Pons (tissue), 1 donor: ENCODE results near the gene MACROD1.

ENCODE experiments used
- DNase-seq: peaks from one replicate; pipeline ENCODE4 v3.0.0-alpha.2; 2016; ENCODE audit warnings: low spot score

MACROD1 gene

DNA sequence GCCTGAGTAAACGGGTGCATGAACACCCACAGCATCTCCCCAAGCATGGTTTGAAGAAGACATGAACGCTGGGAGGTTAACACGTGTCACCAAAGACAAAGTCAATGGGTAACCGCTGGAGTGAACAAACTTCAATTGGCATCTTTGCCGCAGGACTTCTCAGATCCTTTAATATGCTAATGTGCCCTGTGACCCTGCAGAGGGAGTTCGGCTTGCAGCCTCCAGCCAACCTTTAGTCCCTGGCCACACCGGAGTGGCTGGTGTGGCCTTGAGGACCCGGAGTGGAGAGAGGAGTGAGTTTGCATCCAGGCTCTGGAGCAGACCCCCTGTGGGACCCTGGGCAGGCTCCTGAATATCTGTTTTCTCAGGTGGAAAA lies 73.2 kb downstream of the MACROD1 start:
- no peak for DNase-seq

DNA sequence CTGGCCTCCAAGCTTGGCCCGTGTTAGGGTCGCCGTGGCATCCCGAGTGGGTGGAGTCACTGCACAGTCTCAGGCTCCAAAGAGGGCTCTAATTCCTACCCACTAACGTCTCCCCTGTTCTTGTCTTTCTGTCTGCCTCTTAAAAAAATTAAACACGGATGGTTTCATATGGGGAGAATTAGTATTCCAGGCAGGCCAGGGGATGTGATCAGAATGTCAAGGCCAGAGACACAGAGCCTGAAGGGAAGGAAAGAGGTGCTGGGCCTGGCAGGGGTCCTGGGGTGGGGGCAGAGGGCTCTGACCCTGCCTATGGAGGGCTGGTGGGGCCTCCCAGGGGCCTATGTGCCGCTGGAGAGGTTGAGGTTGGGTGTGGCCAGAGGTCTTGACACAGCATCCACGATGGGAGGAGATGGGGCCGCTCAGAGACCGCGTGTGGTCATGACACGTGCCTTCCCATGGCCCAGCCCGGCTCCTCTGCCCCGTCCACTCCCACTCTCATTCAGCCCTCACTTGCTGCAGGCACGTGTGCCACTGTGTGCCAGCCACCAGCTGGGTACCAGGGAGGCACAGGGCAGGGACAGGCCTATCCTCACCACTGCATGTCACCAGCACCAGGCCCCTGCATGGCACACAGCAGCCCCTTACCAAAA lies 73.7 kb downstream of the MACROD1 start:
- peak; percentile 89 for DNase-seq

DNA sequence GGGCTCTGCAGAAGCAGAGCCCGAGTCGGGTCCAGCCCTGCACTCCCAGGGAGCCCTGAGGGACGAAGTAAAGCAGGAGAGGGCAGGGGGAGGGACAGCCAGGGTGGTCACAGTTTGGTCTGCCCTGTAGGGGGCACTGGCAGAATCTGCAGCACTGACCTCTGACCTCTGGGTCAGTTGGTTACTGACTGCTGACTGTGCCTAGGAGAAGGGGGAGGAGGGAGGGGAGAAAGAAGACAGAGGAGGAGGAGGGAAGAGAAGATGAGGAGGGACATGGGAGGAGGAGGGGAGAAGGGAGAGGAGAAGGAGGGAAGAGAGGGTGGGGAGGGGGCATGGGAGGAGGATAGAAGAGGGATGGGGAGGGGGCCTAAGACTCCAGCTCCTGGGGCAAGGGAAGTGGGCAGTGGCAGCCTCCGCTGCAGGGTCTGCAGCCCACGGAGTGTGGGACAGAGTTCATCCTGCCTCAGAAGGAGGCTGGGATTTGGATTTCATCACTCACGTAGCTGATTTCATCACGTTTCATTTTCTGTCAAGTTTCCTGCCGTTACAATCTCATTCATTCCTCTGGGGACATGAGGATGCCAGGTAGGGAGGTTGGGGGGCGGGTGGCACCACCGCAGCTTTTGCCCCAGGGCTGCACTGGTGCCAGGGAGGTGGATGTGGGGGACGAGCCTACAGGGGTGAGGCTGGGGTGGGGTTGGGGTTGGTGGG lies 75.0 kb downstream of the MACROD1 start:
- no peak for DNase-seq

DNA sequence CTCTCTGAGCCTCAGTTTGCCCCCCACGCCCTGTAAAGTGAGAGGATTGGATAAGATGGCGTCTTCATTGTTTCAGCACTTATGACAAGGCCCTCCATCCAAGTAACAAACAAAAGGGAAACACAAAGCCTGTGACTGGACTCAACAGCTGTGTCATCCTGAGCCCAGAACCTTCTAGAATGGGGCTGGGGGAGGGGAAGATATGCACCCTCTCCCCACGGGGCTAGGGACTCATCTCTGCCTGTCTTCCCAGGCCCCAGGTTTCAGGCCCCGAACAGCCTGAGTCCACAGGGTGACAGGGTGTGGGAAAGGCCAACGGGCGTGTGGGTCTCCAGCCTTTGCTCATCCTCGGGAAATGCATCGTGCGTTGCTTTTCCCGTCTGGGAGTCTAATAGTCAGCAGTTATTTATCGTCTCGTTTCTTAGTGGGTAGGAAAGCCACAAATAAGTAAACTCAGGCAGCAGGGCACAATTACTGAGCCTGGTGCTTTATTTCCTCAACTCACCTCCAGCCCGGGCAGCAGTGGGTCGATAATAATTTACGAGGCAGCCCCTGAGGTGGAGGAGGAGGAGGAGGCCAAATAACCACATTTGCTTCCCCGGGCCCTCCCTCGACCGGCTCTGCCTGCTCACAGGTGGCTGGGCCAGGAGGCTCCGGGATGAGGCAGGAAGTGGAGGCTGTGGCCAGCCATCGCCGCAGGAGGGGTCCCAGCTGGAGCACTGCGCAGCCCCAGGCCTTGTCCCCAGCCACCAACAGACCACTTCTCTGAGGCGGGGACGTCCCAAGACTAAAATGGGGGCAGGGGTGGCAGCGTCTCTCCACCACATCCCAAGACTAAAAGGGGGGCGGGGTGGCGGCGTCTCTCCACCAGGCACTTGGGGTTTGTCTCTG lies 75.8 kb downstream of the MACROD1 start:
- peak; percentile 56 for DNase-seq

DNA sequence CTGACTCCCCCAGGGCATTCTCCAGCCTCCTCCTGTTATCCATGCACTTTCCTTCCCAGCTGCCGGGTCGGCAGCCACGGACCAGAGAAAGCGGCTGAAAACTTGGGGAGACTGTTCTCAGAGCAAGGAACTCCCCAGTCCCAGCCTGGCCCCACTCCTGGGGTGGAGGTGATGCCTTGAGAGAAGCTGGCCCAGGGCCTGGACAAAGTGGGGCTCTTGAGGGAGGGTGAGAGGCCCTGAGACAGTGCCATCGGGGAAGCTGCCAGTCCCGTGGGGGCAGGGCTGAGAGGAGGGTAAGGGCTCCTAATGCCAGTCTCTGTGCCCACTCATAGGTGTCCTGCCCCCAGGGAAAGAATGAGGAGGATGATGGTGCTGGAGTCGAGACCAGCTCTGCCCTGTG lies 76.4 kb downstream of the MACROD1 start:
- no peak for DNase-seq

DNA sequence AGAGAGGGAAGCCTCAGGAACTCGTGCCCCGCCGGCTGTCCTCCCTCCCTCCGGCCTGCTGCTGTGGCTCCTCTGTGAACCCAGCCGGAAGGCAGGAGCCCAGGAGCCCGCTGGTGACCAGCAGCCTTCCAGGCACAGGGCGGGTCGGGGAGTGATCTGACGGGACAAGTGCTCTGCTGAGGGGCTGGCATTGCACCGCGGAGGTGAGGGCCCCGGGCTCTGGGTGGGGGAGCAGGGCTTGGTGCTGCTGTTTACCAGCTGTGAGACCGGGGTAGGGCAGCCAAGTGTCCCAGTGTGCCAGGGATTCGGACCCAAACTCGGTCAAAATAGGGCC lies 76.9 kb downstream of the MACROD1 start:
- DNase-seq: no peak

DNA sequence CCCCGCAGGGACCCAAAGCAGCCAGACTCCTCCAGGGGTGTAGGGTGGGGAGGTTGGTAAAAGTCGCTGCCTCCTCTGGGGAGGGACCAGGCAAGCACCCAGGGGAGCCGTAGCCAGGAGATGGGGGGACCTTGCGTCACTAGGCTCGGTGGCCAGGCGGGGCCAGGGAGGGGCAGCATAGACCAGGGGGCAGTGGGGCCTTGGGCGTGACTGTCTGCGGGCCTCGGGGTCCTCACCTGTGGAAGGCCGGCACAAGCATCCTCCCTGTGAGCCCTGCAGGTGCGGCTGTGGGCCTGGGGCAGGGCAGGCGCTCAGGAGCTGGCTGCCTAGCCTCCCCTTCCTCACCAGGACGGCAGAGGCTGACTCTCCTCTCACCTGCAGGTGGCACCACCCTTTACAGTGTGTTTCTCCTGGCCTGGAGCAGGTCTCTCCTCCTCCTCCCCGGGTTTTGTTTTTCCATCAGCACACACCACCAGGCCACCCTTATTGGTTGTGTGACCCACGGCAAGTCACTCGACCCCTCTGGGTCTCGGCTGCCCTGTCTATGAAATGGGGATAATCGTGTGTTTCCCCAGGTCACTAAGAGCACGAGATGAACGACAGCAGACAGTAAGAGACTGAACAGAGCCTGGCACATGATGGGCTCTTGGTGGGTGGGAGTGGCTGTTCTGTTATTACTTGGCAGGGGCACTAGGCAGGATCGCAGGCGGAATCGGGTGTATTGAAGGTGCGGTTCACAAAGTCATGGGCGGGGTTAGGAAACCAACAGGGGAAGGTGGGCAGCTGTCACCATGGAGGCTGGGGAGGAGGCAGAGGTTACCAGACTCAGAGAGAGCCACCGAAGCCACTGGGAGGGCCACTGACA lies 77.5 kb downstream of the MACROD1 start:
- DNase-seq: no peak

DNA sequence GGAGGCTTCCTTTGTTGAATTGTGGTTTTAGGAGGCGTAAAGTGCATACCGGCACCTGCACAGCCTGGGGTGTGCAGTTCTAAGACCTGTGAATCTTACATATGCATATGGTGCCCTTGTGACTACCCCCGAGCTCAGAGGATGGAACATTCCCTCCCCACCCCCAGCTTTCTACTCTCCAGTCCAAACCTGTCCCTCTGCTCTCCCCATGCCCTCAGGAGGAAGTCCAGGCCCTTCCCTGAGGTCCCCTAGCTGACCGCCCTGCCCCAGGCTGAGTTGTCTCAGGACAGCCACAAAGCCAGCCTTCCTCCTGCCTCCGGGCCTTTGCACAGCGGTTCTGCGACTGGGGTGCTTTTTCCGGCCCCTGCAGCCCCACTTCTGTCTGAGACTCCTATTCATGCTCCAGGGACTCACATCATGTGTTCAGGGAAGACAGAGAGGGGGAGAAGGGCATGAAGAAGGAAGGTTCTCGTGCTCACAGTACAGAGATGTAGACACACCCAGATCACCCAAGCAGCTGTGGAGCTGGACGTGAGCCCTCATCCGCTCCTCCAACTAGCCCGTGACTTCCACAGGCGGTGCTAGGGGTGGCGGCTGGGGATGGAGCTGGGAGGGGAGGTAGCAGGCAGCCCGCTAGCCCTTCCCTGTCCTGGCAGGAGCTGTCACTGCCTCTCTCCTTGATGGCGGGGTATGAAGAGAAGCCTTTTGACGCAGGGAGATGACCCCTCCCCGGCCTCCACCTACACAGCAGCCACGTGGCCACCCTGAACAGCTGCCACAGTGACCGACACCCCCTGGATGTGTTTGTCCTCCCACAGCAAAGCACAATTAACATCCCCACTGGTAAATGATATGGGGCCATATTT lies 79.4 kb downstream of the MACROD1 start:
- peak; percentile 80 for DNase-seq

DNA sequence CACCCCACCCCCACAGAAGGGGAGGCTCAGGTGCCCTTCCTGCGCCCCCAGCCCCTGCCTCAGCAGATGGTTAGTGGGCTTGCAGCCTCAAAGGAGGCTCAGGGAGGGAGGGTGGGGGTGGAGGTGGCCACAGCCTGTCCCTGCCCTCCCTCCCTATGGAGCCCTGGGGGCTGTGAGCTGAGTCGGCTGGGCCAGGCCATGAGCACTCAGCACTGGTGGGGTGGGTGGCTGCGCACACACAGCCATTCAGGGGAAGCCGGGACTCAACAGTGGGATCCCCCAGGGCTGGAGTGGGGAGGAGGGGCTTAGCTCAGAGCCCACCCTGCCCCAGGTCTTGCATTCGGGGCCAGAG lies 80.0 kb downstream of the MACROD1 start:
- no peak for DNase-seq

DNA sequence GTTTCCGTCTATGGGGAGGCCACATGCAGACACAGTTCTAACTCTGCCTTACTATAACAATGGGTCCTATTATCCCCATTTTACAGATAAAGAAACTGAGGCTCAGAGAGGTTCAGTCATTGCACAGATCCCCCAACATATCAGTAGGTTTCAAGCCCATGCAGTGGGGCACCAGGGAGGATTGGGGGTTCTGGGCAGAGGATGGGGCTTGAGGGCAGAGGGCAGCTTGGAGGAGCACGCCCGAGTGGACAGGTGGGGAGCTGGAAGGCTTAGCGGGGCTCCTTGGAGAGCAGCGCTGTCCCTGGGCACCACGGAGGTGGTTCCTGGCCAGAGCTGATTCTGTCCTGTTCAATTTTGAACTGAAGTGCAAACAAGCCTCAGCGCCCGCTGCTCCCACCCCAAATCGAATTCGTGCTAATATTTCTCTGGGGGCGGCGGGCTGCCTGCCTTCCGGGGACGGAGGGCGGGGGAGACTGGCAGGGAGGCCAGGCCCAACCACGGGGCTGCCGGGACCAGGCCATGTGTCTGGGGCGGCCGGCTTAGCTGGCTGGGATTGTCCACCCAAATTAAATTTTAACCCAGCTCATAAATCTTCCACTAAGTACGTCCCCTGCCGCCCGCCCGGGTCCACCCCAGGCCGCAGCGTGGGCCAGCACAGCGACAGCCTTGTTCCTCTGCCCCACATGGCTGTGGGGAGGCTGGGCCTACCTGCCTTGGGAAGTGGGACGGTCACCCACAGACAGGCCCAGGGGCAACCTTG lies 80.8 kb downstream of the MACROD1 start:
- DNase-seq: no peak

DNA sequence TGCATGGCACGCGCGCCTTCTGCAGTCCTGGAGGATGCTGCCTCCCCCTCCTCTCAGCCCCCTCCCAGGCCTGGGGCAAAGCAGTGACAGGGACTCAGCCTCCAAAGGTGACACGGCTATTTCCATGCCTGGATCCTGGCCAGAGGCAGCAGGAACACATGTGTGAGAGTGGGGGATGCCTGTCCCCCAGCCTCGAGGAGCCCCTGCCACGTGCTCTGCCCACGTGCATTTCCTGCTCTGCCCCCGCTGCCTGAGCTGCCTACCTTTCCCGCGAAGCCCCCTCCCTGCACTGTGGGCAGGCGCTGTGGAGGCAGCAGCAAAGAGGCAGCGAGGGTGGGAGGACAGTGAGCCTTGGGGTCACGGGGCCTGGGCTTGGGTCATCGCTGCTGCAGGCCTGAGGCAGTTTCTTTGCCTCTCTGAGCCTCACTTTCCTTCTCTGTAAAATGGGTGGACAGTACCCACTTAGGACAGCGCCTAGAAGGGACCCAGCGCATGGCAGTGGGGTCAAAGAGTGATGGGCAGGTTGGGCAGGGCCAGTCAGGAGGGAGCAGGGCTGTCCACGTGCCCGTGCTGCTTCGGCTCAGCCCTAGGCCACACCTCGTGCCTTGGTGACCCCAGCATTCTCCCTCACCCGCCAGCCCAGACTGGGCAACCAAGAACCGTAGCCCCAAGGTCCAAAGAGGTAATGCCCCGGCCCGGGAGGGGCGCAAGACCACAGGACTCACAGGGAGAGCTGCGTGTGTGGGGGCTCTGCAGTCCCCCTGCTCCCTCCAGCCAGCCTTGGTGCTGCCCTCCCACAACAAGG lies 81.6 kb downstream of the MACROD1 start:
- DNase-seq: no peak

DNA sequence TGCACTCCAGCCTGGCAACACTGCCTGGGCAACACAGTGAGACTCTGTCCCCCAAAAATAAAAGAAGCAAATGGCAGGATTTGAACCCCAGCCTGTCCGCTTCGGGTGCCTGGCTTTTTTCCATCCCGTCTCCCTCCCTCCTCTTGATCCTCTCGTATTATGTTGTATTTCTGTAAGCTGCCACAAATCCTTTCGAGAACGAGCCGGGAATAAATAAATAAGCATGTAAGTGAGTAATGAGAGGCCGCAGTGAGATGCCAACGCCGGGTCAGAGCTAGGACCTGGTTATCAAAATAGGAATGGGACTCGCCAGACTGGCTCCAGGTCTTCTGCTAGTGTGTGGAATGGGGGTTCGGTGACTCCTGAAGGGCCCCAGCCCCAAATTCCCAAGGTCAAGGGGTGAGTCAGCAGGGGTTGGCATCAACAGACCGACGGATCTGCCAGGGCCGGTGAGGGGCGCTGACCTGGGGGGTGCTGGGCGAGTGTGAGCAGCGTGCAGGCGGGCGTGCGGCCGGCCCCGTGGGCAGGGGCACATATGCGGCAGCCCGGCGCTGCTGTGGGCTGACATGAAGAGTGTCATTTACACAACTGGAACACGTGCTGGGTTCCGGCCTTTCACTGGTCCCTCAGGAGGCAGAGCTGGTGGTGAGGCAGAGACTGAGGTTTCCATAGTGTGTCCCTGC lies 82.4 kb downstream of the MACROD1 start:
- DNase-seq: no peak

DNA sequence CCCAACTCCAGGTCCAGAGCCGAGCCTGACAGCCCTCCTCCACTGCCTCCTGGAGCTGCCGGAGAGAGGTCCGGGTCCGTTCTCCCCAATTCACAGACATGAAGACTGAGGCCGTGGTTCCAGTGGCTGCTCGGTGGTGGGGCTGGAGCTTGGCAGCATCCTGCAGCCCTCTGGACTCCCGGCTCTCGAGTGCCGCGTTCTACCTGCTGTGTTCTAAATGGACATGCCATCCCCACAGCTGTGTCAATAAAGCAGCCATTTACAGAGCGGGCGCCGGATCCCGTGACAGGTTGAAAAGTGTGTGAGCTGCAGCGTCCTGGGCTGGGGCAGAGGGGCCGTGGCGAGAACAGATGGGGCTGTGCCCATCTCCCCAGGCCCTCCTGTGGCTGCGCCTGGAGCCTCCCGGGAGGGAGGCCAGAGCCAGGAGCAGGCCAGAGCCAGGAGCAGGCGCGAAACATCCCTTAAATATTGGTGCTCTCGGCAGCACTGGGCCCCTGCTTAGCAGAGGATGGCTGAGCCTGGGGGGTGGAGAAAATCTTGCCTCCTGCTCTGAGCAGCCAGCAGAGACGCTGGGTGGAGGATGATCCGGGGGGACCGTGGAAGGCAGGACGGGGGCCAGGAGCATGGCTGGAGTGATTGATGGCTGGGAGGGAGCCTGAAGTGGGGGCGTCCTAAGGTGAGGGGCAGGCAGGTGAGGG lies 84.0 kb downstream of the MACROD1 start:
- DNase-seq: no peak

DNA sequence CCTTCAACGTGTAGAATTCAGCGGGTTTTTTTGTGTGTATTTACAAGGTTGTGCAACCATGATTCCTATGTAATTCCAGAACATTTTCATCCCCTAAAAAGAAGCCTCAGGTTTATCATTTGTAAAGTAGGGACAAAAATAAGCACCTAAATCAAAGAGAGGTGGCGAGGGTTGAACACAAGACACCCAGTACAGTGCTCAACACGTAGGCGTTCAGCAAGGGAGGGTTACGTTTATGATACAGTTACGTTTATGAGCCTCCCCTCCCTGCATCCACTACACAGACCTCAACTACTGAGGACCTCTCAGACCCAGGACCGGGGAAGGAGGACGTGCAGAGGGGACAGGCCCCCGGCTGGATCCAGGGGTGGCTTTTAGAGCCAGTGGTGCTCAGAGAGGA lies 85.5 kb downstream of the MACROD1 start:
- no peak for DNase-seq

DNA sequence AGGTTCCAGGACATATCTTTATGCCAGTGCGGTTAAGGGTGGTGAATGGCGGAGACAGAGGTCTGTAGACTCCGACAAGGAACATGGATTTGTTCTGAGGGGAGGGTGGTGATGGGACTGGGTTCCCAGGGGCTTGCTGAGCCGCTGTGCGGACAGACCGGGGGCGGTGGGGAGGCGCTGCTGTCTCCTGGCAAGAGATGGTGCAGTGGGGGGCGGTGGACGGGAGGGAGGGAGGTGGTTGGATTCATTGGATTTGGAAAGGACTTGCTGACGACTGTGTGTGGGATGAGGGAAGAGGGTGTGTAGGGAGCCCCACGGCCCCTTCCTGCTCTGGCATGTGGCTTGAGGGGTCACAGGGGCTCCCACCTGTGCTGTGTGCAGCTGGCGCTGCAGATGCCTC lies 87.0 kb downstream of the MACROD1 start:
- no peak for DNase-seq

DNA sequence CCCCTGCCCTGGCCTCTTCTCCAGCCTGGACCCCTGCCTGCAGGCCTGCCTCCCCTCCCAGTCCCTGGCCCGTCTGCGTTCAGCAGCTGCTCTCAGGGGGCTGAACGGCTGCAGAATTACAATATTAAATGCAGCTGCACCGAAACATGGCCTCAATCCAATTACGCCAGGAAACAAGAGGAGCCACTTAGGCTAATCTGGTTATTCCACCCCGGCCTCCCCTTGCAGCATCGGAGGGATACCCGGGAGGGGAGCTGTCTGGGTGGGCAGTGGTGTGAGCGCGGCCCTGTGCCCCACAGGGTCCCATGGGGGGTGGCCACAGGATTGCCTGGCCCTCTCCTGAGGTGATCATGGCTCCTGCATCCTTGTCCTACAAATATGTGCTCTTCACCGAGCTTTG lies 87.6 kb downstream of the MACROD1 start:
- no peak for DNase-seq

DNA sequence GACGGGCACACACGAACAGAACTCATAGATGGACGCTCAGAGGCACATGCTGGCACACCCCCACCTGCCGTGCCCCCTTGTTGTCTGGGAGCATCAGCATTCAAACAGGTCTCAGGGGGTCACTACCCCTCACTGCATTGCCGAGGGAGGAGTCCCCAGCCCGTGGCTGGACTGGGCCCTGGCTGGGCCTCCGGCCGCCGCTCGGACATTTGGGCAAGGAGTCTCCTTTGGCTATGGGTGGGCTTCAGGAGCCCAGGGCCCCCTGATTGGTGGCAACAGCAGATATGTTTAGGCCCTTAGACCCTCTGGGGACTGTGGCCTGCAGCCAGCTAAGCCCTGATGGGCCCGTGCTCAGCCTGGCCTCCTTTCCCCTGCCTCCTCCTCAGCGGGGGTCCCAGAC lies 88.3 kb downstream of the MACROD1 start:
- DNase-seq: no peak

DNA sequence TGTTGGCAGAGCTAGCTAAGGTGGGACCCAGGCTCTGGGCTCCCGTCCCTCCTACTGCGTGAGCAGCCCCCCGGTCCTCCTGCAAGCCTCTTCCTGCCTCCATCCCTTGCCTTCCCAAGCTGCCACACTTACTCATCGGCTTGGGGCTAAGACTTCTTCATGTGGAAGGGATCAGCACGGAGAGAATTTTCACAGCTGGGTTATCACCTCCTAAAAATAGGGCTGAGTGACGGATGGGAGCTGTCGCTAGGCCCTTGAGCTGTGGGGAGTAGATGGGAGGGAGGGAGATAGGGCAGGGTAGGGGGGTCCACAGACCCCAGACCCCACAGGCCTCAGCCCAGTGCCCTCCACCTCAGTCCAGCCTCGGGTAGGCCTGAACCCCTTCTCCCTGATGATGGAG lies 89.2 kb downstream of the MACROD1 start:
- no peak for DNase-seq

DNA sequence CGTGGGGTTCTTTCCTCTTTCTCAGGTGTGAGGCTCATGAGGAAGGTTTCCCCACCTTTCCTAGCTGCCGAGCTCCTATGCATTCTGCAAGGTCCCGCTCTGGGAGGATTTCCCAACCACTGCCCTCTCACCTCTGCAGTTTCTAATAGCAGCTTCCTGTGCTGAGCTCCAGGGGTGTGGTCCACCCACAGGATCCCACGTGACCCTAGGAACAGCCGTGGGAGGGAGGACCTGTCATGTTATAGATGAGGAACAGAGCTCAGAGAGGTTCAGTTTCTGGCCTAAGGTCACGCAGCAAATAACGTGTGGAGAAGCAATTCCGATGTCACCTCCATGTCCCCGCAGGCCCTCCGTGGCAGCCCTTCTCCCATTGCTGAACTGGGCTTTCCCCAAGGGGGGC lies 91.7 kb downstream of the MACROD1 start:
- DNase-seq: no peak
